Measurements from ENCODE around the gene RABL2B.

The RABL2B gene

DNA sequence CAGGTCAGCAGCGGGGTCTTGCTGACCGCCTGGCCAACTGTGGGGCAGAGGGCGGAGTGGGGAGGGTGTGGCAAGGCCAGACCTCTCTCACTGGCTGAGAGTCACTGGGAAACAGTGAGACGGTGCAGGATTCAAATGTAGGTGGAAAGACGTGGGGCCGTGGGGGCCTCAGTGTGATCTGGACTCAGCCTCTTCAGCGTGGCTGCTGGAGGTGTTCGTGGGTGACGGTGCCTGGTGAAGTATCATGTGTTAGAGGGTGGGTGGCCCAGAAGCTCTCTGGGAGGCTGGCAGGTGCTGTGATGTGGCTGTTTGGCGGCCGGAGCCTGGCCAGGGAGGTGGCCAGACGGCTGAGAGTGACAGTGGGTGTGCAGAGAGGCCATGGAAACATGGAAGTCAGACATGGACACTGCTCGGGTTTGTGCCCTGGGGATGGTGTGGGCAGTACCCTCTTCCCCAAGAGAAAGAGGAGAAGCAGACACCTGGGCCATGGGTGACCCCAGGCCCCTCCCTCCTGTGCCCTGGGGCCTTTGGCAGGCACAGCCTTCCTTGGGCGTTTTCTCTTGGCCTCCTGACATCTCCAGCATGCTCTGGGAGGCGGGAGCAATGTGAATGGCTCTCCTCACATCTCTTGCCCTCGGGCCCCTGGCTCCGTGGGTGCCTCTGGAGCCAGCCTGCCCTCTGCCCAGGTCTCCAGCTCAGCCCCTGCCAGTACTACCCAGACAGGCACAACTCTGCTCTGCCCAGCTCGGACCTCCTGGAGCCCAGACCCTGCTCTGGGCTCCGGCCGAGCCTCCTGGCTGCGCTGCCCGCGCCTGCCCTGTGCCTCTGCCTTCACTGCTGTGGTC is 55.5 kb downstream of the RABL2B start:
- H3K27me3 ChIP-seq (ENCODE audit: insufficient read depth, low read length, poor library complexity, severe bottlenecking) = no peaks in the 10 kb centered on the region
- H3K4me2 ChIP-seq (ENCODE audit: low read depth, low read length, poor library complexity, severe bottlenecking) = no peak overlapping the region

DNA sequence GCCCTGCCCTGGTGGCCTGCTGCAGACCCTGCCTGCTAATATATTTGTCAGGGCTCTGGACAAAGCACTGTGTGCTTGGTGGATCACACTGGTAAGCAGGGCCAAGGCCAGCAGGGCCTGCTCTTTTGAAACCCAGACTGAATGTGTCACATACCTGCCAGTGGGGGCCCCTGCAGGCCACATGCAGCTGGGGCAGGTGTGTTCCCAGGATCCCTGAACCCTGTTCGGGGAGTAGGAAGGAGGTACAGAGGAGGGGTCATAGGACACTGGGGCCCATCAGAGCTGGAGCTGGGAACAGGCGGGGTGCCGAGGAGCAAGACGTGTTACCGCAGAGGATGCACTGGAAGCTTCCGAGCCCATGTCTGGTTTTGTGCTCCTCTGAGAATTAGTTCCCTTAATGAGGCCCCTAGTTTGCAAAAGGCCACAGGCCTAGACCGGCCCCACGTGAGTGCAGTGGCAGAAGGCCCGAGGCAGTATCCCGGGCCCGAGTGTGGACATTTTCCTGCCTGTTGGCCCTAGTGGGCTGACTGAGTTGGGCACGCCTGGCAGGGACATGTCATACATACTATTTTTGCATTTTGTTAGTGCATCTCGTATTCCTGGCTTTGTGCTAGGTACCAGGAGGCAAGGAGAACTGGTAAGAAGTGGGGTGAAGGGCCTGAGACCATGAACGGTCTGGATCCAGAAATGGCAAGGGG is 56.6 kb downstream of the RABL2B start:
- TF ChIP-seq, protein P1, sequence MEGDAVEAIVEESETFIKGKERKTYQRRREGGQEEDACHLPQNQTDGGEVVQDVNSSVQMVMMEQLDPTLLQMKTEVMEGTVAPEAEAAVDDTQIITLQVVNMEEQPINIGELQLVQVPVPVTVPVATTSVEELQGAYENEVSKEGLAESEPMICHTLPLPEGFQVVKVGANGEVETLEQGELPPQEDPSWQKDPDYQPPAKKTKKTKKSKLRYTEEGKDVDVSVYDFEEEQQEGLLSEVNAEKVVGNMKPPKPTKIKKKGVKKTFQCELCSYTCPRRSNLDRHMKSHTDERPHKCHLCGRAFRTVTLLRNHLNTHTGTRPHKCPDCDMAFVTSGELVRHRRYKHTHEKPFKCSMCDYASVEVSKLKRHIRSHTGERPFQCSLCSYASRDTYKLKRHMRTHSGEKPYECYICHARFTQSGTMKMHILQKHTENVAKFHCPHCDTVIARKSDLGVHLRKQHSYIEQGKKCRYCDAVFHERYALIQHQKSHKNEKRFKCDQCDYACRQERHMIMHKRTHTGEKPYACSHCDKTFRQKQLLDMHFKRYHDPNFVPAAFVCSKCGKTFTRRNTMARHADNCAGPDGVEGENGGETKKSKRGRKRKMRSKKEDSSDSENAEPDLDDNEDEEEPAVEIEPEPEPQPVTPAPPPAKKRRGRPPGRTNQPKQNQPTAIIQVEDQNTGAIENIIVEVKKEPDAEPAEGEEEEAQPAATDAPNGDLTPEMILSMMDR (conservative IDR thresholded peaks at IDR 0.05; ENCODE audit: low read length) = no peak
- TF ChIP-seq EZH2phosphoT487 (IDR thresholded peaks at IDR 0.05; ENCODE audit: borderline replicate concordance) = no peak
- Histone ChIP-seq H3K4me3 (ENCODE audit: low read length, poor library complexity, severe bottlenecking) (no peak overlapping the region), H3K79me2 (ENCODE audit: insufficient read depth, low read length) (no peaks in the 10 kb centered on the region), H3F3A (ENCODE audit: low read depth) (no peaks in the 10 kb centered on the region), H3K4me1 (ENCODE audit: insufficient read depth, low read length, poor library complexity, severe bottlenecking) (peaks cover 4% of the 10 kb centered on the region), H3K36me3 (ENCODE audit: insufficient read depth, low read length) (peaks cover 7% of the 10 kb centered on the region; the same call in 1 of the 2 replicates), H3K4me2 (ENCODE audit: low read depth, low read length, poor library complexity, severe bottlenecking) (no peak overlapping the region), H3K9me2 (replicated peaks; ENCODE audit: low read depth, low read length) (no peaks in the 10 kb centered on the region), H3K27me3 (ENCODE audit: insufficient read depth, low read length, poor library complexity, severe bottlenecking) (no peaks in the 10 kb centered on the region), H3K9ac (ENCODE audit: low read depth, low read length, poor library complexity, severe bottlenecking) (no peak overlapping the region), H2AFZ (ENCODE audit: low read length) (no peak overlapping the region), H4K20me1 (ENCODE audit: insufficient read depth, low read length, poor library complexity, severe bottlenecking) (no peaks in the 10 kb centered on the region), H3K9me3 (ENCODE audit: insufficient read depth, low read depth, low read length) (no peaks in the 10 kb centered on the region)

More for the DNA sequence above, 55.5 kb downstream of the RABL2B start:
- peaks cover 4% of the 10 kb centered on the region for H3K4me1 ChIP-seq (ENCODE audit: insufficient read depth, low read length, poor library complexity, severe bottlenecking)
- H3K9ac ChIP-seq (ENCODE audit: low read depth, low read length, poor library complexity, severe bottlenecking) = no peak overlapping the region
- no peaks in the 10 kb centered on the region; the same call in 1 of the 2 replicates for H3K36me3 ChIP-seq (ENCODE audit: insufficient read depth, low read length)
- no peaks in the 10 kb centered on the region for H3K9me2 ChIP-seq (replicated peaks; ENCODE audit: low read depth, low read length)
- no peaks in the 10 kb centered on the region for H4K20me1 ChIP-seq (ENCODE audit: insufficient read depth, low read length, poor library complexity, severe bottlenecking)
- no peaks in the 10 kb centered on the region for H3K9me3 ChIP-seq (ENCODE audit: insufficient read depth, low read depth, low read length)
- no peak overlapping the region for H2AFZ ChIP-seq (ENCODE audit: low read length)
- no peaks in the 10 kb centered on the region for H3F3A ChIP-seq (ENCODE audit: low read depth)
- no peak for TF ChIP-seq EZH2phosphoT487 (IDR thresholded peaks at IDR 0.05; ENCODE audit: borderline replicate concordance)
- TF ChIP-seq, protein P1 (conservative IDR thresholded peaks at IDR 0.05; ENCODE audit: low read length) = no peak
- H3K4me3 ChIP-seq (ENCODE audit: low read length, poor library complexity, severe bottlenecking) = no peak overlapping the region
- H3K79me2 ChIP-seq (ENCODE audit: insufficient read depth, low read length) = no peaks in the 10 kb centered on the region

DNA sequence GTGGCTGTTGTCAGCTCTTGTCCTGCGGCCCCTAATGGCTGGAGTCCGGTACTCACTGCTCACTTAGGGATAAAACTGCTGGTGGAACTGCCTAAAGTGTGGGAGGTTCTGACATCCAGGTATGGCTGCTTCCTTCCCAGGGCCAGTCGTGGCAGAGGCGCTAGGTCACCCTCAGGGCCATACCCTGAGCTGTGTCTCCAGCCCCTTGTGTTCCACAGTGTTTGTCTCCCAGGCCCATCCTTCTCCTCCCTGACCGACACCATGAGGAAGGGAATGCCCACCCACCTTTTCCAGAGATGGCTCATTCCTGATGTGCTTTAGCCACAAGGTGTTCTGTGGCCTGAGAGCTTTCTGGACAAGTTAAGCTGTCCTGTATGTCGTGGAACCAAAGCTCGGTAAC is 57.8 kb downstream of the RABL2B start:
- Histone ChIP-seq H2AFZ (ENCODE audit: low read length) (no peak overlapping the region), H3F3A (ENCODE audit: low read depth) (no peaks in the 10 kb centered on the region)
- TF ChIP-seq, protein P1 (conservative IDR thresholded peaks at IDR 0.05; ENCODE audit: low read length) = no peak
- TF ChIP-seq EZH2phosphoT487 (IDR thresholded peaks at IDR 0.05; ENCODE audit: borderline replicate concordance) = no peak

More for the DNA sequence above, 57.8 kb downstream of the RABL2B start:
- Histone ChIP-seq H3K4me1 (ENCODE audit: insufficient read depth, low read length, poor library complexity, severe bottlenecking) (peaks cover 4% of the 10 kb centered on the region), H3K36me3 (ENCODE audit: insufficient read depth, low read length) (peaks cover 10% of the 10 kb centered on the region; the same call in 1 of the 2 replicates), H3K9me2 (replicated peaks; ENCODE audit: low read depth, low read length) (no peaks in the 10 kb centered on the region), H3K4me2 (ENCODE audit: low read depth, low read length, poor library complexity, severe bottlenecking) (no peak overlapping the region), H3K9ac (ENCODE audit: low read depth, low read length, poor library complexity, severe bottlenecking) (no peak overlapping the region), H3K27me3 (ENCODE audit: insufficient read depth, low read length, poor library complexity, severe bottlenecking) (no peaks in the 10 kb centered on the region), H3K9me3 (ENCODE audit: insufficient read depth, low read depth, low read length) (no peaks in the 10 kb centered on the region), H3K4me3 (ENCODE audit: low read length, poor library complexity, severe bottlenecking) (no peak overlapping the region), H3K79me2 (ENCODE audit: insufficient read depth, low read length) (no peaks in the 10 kb centered on the region), H4K20me1 (ENCODE audit: insufficient read depth, low read length, poor library complexity, severe bottlenecking) (no peaks in the 10 kb centered on the region)

Data from Loucy (cell line).